HCT116 (cell line): ENCODE results near the gene IQGAP2. TPM values are rescaled to one million over a fixed set of nuclear protein-coding genes. Genes with fewer than 3 reads are reported as not detected.

Source experiments
- ATAC-seq: fragments of 200-7000 bp; cut with Tn5 transposase; 2 replicates; pipeline ENCODE4 v1.9.1; 2020; ENCODE audit warnings: mild to moderate bottlenecking, moderate library complexity
- BruUV-seq: library from RNA; stranded (reverse); fragments of 400-500 nt; replicated peaks from 2 replicates; lab custom pipeline; 2021; lab: Mats Ljungman, UMichigan
- CTCF ChIA-PET: fragments of 300-600 bp; sonication (Branson Sonifier 250); formaldehyde crosslinking; loops from one replicate; lab custom pipeline; 2021; ENCODE audit warnings: antibody characterized with exemption; lab: Charles Lee
- POLR2A ChIA-PET: fragments of 300-600, 350-600 bp; sonication (Branson Sonifier 250); formaldehyde crosslinking; loops from one replicate; lab custom pipeline; 2021; ENCODE audit warnings: antibody characterized with exemption; lab: Charles Lee
- RAD21 ChIA-PET, 2 experiments: fragments of 300-600 bp; sonication (Branson Sonifier 250); formaldehyde crosslinking; loops; one replicate each; lab custom pipeline; 2023; ENCODE audit warnings: low total read pairs in 2 of 2; ENCODE audit not compliant: uncharacterized antibody in 2 of 2, unreplicated experiment in 2 of 2, low non-redundant PET in 1 of 2; lab: Charles Lee
- DNase-seq: peaks from one replicate; pipeline ENCODE4 v3.0.0-alpha.2; 2010; ENCODE audit warnings: low read depth, low spot score
- H2AFZ ChIP-seq: fragments of 200-600 bp; shearing (Covaris generic), sonication (generic); 2 replicates; pipeline ENCODE4 v1.6.1; 2017; ENCODE audit warnings: low read depth, mixed run types, mixed read lengths, antibody characterized with exemption, low read length; ENCODE audit not compliant: poor library complexity, severe bottlenecking
- H3K27ac ChIP-seq: 2 replicates; pipeline ENCODE4 v1.5.1; 2012; ENCODE audit warnings: low read depth, low read length
- H3K27me3 ChIP-seq: fragments of 200-600 bp; sonication (generic); 2 replicates; pipeline ENCODE4 v1.6.1; 2016; ENCODE audit warnings: mixed run types, low read length, mixed read lengths; ENCODE audit not compliant: insufficient read depth
- H3K36me3 ChIP-seq, 2 experiments: fragments of 200-500 bp in 1 of 2; fragments of 200-600 bp in 1 of 2; sonication (Bioruptor generic) in 1 of 2; sonication (generic) in 1 of 2; 2 replicates each; pipeline versions ENCODE4 v1.5.1 to v1.6.1; 2014 to 2016; ENCODE audit warnings: low read length in 2 of 2, inconsistent platforms in 1 of 2, mixed read lengths in 1 of 2, mixed run types in 1 of 2; ENCODE audit not compliant: insufficient read depth in 2 of 2, control insufficient read depth in 1 of 2
- H3K4me1 ChIP-seq, 2 experiments: fragments of 200-600 bp in 1 of 2; sonication (generic) in 1 of 2; 2 replicates each; pipeline versions ENCODE4 v1.5.1 to v1.6.1; 2012 to 2017; ENCODE audit warnings: low read length in 2 of 2, inconsistent platforms in 1 of 2, mild to moderate bottlenecking in 1 of 2, mixed read lengths in 1 of 2, mixed run types in 1 of 2, moderate library complexity in 1 of 2; ENCODE audit not compliant: insufficient read depth in 2 of 2, control insufficient read depth in 1 of 2
- H3K4me2 ChIP-seq: fragments of 200-600 bp; sonication (generic); 2 replicates; pipeline ENCODE4 v1.6.1; 2017; ENCODE audit warnings: mixed run types, low read length, mixed read lengths
- H3K4me3 ChIP-seq, 2 experiments: fragments of 200-600 bp in 1 of 2; sonication (generic) in 1 of 2; replicated peaks in 1 of 2; 2 replicates each; pipeline ENCODE4 v1.5.1; 2011 to 2016; ENCODE audit warnings: low read length in 2 of 2, control low read depth in 1 of 2, low read depth in 1 of 2, mild to moderate bottlenecking in 1 of 2, mixed read lengths in 1 of 2, mixed run types in 1 of 2
- H3K79me2 ChIP-seq: fragments of 200-600 bp; sonication (generic); 2 replicates; pipeline ENCODE4 v1.6.1; 2017; ENCODE audit warnings: mild to moderate bottlenecking, mixed run types, low read length, moderate library complexity, mixed read lengths; ENCODE audit not compliant: insufficient read depth
- H3K9ac ChIP-seq: fragments of 200-600 bp; sonication (generic); 2 replicates; pipeline ENCODE4 v1.6.1; 2016; ENCODE audit warnings: low read length, mixed read lengths
- H3K9me2 ChIP-seq: fragments of 200-600 bp; sonication (generic), shearing (Covaris generic); 2 replicates; pipeline ENCODE4 v1.6.1; 2017; ENCODE audit warnings: mixed run types, mild to moderate bottlenecking, moderate library complexity; ENCODE audit not compliant: insufficient read depth
- H3K9me3 ChIP-seq, 2 experiments: fragments of 200-500 bp in 1 of 2; fragments of 200-600 bp in 1 of 2; sonication (Bioruptor generic) in 1 of 2; sonication (generic) in 1 of 2; 2 replicates each; pipeline ENCODE4 v1.6.1; 2014 to 2017; ENCODE audit warnings: low read length in 2 of 2, mixed read lengths in 2 of 2, inconsistent platforms in 1 of 2, low read depth in 1 of 2, mild to moderate bottlenecking in 1 of 2, mixed run types in 1 of 2, moderate library complexity in 1 of 2; ENCODE audit not compliant: control insufficient read depth in 1 of 2, insufficient read depth in 1 of 2
- H4K20me1 ChIP-seq: fragments of 200-600 bp; sonication (generic), shearing (Covaris generic); 2 replicates; pipeline ENCODE4 v1.6.1; 2017; ENCODE audit warnings: mixed run types, mild to moderate bottlenecking, moderate library complexity; ENCODE audit not compliant: insufficient read depth
- CBX3 ChIP-seq: IDR thresholded peaks from 2 replicates; pipeline ENCODE4 v1.6.1; 2012; ENCODE audit warnings: low read depth
- EGR1 ChIP-seq: IDR thresholded peaks from 2 replicates; pipeline ENCODE4 v1.6.1; 2012; ENCODE audit warnings: low read depth
- EZH2phosphoT487 ChIP-seq: fragments of 200-600 bp; IDR thresholded peaks from 2 replicates; pipeline ENCODE4 v1.6.1; 2018; ENCODE audit warnings: antibody characterized with exemption, borderline replicate concordance
- FOSL1 ChIP-seq: IDR thresholded peaks from 2 replicates; pipeline ENCODE4 v1.6.1; 2012; ENCODE audit warnings: low read depth
- JUND ChIP-seq: IDR thresholded peaks from 2 replicates; pipeline ENCODE4 v1.6.1; 2012
- POLR2A ChIP-seq: IDR thresholded peaks from 2 replicates; pipeline ENCODE4 v1.7.0; 2011; ENCODE audit warnings: borderline replicate concordance; ENCODE audit not compliant: insufficient read depth, insufficient read length; ENCODE audit errors: extremely low read depth
- POLR2AphosphoS5 ChIP-seq: IDR thresholded peaks from 2 replicates; pipeline ENCODE4 v1.6.1; 2011; ENCODE audit warnings: mild to moderate bottlenecking, low read depth, low read length, moderate library complexity
- RAD21 ChIP-seq: IDR thresholded peaks from 2 replicates; pipeline ENCODE4 v1.6.1; 2012; ENCODE audit warnings: low read depth, mild to moderate bottlenecking
- SIN3A ChIP-seq: IDR thresholded peaks from 2 replicates; pipeline ENCODE4 v1.6.1; 2012; ENCODE audit warnings: low read depth
- SP1 ChIP-seq: IDR thresholded peaks from 2 replicates; pipeline ENCODE4 v1.6.1; 2012; ENCODE audit warnings: low read depth
- SRF ChIP-seq: IDR thresholded peaks from 2 replicates; pipeline ENCODE4 v1.6.1; 2012; ENCODE audit warnings: low read depth
- TCF7L2 ChIP-seq: IDR thresholded peaks from 2 replicates; pipeline ENCODE4 v1.7.0; 2011; ENCODE audit warnings: borderline replicate concordance, inconsistent platforms; ENCODE audit not compliant: insufficient read depth, insufficient read length; ENCODE audit errors: extremely low read depth
- ZBTB33 ChIP-seq: IDR thresholded peaks from 2 replicates; pipeline ENCODE4 v1.6.1; 2011; ENCODE audit warnings: mild to moderate bottlenecking, low read length, moderate library complexity; ENCODE audit not compliant: insufficient replicate concordance; ENCODE audit errors: extremely low read depth
- ZFX ChIP-seq: fragments of 450-650 bp; IDR thresholded peaks from 2 replicates; pipeline ENCODE4 v1.6.1; 2017
- intact Hi-C: fragments of 100-400 bp; cut with micrococcal nuclease; formaldehyde crosslinking; loops from 2 replicates; pipeline ENCODE4 v1.10.0; 2022
- total RNA-seq: library from RNA; stranded (reverse); gene quantifications from one replicate; pipeline ENCODE4 v1.2.1, GENCODE V29; 2021; ENCODE audit not compliant: unreplicated experiment
- TF ChIP-seq, protein P1 (sequence below): IDR thresholded peaks from 2 replicates; pipeline ENCODE4 v1.6.1; 2012; ENCODE audit warnings: low read depth
- TF ChIP-seq, protein P2 (sequence below), 3 experiments: fragments of 200-600 bp in 1 of 3; sonication (generic) in 1 of 3; IDR thresholded peaks in 2 of 3; conservative IDR thresholded peaks in 1 of 3; 2 replicates each; pipeline ENCODE4 v1.5.1; 2012 to 2017; ENCODE audit warnings: low read depth in 2 of 3, low read length in 2 of 3, antibody characterized with exemption in 1 of 3, borderline replicate concordance in 1 of 3, control low read depth in 1 of 3, mild to moderate bottlenecking in 1 of 3, mixed read lengths in 1 of 3, mixed run types in 1 of 3, moderate library complexity in 1 of 3; ENCODE audit not compliant: insufficient read depth in 1 of 3
- TF ChIP-seq, protein P3 (sequence below): IDR thresholded peaks from 2 replicates; pipeline ENCODE4 v1.6.1; 2012

Gene IQGAP2
- total RNA-seq, 1 experiment from 2014 or later: 2.0 TPM

GRCh38 chr5:76477061-76477460 is 74.0 kb downstream of the IQGAP2 start (continued):
- TF ChIP-seq RAD21: no peak
- TF ChIP-seq SP1: no peak
- TF ChIP-seq JUND: no peak

DNA sequence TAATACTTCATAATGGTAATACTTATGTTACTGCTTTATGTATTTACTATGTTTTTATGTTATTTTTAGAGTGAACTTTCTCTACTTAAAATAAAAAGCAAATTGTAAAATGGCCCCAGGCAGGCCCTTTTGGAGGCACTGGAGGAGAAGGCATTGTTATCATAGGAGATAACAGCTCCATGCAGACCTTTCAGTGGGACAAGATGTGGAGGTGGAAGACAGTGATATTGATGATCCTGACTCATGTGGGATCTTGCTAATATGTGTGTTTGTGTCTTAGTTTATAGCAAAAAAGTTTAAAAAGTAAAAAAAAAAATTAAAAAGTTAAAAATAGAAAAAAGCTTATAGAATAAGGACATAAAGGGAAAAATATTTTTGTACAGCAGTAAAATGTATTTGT is 74.5 kb downstream of the IQGAP2 start:
- POLR2A ChIA-PET: no interaction called here
- RAD21 ChIA-PET: no interaction called here
- TF ChIP-seq ZBTB33 (no peak), SRF (no peak), EZH2phosphoT487 (no peak), FOSL1 (no peak), CBX3 (no peak), SP1 (no peak), POLR2AphosphoS5 (no peak), POLR2A (no peak), TCF7L2 (no peak), JUND (no peak), SIN3A (no peak), EGR1 (no peak), ZFX (no peak), RAD21 (no peak)
- TF ChIP-seq, protein P1, sequence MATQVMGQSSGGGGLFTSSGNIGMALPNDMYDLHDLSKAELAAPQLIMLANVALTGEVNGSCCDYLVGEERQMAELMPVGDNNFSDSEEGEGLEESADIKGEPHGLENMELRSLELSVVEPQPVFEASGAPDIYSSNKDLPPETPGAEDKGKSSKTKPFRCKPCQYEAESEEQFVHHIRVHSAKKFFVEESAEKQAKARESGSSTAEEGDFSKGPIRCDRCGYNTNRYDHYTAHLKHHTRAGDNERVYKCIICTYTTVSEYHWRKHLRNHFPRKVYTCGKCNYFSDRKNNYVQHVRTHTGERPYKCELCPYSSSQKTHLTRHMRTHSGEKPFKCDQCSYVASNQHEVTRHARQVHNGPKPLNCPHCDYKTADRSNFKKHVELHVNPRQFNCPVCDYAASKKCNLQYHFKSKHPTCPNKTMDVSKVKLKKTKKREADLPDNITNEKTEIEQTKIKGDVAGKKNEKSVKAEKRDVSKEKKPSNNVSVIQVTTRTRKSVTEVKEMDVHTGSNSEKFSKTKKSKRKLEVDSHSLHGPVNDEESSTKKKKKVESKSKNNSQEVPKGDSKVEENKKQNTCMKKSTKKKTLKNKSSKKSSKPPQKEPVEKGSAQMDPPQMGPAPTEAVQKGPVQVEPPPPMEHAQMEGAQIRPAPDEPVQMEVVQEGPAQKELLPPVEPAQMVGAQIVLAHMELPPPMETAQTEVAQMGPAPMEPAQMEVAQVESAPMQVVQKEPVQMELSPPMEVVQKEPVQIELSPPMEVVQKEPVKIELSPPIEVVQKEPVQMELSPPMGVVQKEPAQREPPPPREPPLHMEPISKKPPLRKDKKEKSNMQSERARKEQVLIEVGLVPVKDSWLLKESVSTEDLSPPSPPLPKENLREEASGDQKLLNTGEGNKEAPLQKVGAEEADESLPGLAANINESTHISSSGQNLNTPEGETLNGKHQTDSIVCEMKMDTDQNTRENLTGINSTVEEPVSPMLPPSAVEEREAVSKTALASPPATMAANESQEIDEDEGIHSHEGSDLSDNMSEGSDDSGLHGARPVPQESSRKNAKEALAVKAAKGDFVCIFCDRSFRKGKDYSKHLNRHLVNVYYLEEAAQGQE: no peak
- TF ChIP-seq, protein P2, sequence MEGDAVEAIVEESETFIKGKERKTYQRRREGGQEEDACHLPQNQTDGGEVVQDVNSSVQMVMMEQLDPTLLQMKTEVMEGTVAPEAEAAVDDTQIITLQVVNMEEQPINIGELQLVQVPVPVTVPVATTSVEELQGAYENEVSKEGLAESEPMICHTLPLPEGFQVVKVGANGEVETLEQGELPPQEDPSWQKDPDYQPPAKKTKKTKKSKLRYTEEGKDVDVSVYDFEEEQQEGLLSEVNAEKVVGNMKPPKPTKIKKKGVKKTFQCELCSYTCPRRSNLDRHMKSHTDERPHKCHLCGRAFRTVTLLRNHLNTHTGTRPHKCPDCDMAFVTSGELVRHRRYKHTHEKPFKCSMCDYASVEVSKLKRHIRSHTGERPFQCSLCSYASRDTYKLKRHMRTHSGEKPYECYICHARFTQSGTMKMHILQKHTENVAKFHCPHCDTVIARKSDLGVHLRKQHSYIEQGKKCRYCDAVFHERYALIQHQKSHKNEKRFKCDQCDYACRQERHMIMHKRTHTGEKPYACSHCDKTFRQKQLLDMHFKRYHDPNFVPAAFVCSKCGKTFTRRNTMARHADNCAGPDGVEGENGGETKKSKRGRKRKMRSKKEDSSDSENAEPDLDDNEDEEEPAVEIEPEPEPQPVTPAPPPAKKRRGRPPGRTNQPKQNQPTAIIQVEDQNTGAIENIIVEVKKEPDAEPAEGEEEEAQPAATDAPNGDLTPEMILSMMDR (IDR thresholded peaks at IDR 0.05 in 2 of 3, conservative IDR thresholded peaks at IDR 0.05 in 1 of 3; ENCODE audit: borderline replicate concordance in 1 of 3, insufficient read depth in 1 of 3, low read depth in 2 of 3, low read length in 2 of 3): no peak
- TF ChIP-seq, protein P3, sequence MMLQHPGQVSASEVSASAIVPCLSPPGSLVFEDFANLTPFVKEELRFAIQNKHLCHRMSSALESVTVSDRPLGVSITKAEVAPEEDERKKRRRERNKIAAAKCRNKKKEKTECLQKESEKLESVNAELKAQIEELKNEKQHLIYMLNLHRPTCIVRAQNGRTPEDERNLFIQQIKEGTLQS: no peak
- H3K4me3 ChIP-seq: no peak overlapping the region
- H3K27ac ChIP-seq: no peak overlapping the region
- H3K4me1 ChIP-seq: peaks cover 0 to under 1% of the 10 kb centered on the region in 2 experiments; a peak in 1 of 4 replicates
- no peaks in the 10 kb centered on the region for H3K9me3 ChIP-seq
- H3K36me3 ChIP-seq: no peaks in the 10 kb centered on the region
- no peaks in the 10 kb centered on the region for H3K27me3 ChIP-seq
- no peaks in the 10 kb centered on the region for H3K79me2 ChIP-seq
- no peaks in the 10 kb centered on the region for H4K20me1 ChIP-seq
- no peaks in the 10 kb centered on the region for H3K9me2 ChIP-seq
- no peak for DNase-seq
- no peak overlapping the region for H3K9ac ChIP-seq
- no TSS peak for BruUV-seq
- H2AFZ ChIP-seq: no peak overlapping the region
- intact Hi-C loops: no loop called here
- CTCF ChIA-PET: no interaction called here
- ATAC-seq: no peak
- H3K4me2 ChIP-seq: no peak overlapping the region
